Muscle of arm (tissue), 12 donors: ENCODE data around the gene KRTAP5-10. TPM values are rescaled to one million over a fixed set of nuclear protein-coding genes. Genes with fewer than 3 reads are reported as not detected.
A peak's percentile ranks its signal among the peaks of the same experiment; 100 is the strongest.
"Not testable (repeated sequence)": the region's sequence is repeated elsewhere in the genome, so short reads cannot be mapped to it uniquely, and the experiment has no call there.

Experiments used
- DNase-seq: peaks from one replicate; pipeline ENCODE4 v3.0.0-alpha.2; 2013
- polyA plus RNA-seq, 12 donors: library from polyadenylated mRNA; unstranded; fragments of 120-200 nt; gene quantifications; one replicate each; pipeline ENCODE4 v1.2.1, GENCODE V29; 2013; ENCODE audit not compliant: insufficient read length in 12 of 12

Gene KRTAP5-10
- polyA plus RNA-seq, 12 donors, result not detected

DNA sequence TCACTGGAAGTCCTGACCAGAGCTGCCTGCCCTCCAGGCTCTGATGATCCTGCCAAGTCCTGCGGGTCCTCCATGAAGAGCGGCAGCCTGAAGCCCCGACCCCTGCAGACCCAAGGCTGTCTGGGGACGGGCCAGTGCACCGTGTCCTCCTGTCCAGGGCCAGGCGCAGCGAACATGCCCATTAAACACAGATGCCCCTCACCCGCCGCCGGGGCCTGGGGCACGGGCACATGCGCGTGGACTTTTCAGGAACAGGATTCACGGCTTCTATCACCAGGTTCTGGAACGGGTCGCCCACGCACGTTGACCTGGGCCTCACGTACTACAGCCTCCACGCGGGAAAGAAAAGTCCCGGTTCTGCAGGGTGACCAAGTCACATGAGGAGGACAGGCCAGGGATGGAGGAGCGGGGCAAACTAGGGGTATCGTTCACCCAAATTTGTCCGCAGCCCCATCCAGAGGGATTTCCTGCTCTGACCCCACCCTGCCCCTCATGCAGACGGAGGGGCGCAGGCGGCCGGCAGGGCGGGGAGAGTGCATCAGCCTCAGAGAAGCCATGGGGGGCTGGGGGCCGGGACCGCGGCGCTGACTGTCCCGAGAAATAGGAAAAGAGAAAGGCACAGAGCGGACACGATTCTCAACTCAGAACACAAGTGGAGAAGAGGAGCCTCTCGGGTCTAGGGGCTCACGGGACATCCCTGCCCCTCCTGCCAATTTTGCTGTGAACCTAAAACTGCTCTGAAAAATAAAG is 5.9 kb downstream of the KRTAP5-10 start:
- DNase-seq, result not testable (repeated sequence)

DNA sequence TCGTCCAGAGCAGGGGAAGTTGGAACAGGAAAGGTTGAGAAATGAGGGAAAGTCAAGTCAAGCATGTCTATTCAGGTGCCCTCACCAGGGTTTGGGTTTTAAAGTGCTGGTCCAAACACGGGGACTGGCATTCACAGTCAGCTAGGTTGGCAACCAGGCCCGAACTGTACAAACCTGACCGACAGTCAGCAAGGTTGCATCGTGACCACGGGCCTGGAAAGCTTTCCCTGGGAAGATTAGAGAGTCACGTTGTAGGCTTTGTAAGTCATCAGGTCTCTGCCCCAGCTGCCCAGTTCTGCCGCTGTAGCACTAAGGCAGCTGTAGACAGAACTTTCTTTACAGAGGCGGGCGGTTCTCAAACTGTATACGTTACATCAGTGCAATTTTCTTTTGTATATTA is 7.4 kb downstream of the KRTAP5-10 start:
- no peak for DNase-seq

DNA sequence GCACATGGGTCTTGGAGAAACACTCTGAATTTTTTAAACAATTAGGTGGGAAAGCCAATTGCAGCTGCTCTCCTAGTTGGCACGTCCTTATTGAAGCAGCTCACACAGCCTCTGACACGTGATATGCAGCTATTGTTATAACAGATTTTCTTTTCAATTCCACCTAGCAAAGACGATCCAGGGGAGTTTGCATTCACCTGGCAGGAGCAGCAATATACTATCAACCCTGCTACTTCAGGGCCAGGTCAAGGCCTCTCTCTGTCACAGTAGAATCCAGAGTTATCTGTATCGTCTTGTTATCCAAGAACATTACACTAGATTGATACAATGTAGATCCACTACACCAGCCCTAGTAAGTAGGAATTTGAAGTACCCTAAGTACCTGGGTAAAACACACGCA is 9.1 kb downstream of the KRTAP5-10 start:
- DNase-seq, result no peak

DNA sequence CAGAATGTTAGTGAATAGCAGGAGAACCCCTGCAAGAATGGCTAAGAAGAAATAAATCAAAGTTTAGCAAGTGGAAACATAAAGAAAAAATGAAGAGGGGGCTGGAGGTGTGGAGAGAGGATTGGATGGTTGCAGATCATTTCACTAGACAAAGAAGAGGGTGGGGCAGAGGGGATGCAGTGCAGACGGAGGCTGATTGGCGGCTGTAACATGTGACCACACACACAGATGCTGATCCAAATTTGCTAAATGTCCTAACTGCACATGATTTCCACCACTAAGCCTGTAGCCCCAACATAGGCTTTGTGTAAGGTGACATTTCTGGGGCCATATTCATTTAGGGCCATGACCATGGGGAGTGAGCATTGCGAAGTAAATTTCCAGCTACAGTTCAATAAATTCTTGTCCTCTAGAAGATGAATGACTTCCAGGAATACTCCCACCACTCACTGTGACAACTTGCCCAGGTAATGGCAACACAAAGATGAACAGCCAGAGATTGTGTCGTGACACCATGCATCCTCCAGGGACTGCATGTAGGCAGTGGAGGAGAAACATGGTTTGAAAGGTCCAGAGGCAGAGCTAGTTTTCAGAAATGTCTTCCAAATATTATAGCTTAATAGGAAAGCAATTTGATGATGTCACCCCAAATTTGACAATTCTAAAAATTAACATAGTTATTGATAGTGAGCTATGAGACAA is 10.5 kb downstream of the KRTAP5-10 start:
- no peak for DNase-seq

DNA sequence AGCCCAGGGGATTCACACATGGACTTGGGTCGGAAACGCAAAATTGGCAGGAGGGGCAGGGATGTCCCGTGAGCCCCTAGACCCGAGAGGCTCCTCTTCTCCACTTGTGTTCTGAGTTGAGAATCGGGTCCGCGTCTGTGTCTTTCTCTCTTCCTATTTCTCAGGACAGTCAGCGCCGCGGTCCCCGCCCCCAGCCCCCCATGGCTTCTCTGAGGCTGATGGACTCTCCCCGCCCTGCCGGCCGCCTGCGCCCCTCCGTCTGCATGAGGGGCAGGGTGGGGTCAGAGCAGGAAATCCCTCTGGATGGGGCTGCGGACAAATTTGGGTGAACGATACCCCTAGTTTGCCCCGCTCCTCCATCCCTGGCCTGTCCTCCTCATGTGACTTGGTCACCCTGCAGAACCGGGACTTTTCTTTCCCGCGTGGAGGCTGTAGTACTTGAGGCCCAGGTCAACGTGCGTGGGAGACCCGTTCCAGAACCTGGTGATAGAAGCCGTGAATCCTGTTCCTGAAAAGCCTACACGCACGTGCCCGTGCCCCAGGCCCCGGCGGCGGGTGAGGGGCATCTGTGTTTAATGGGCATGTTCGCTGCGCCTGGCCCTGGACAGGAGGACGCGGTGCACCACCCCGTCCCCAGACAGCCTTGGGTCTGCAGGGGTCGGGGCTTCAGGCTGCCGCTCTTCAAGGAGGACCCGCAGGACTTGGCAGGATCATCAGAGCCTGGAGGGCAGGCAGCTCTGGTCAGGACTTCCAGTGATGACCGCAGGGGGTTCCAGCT is 11.5 kb downstream of the KRTAP5-10 start:
- DNase-seq, result not testable (repeated sequence)

DNA sequence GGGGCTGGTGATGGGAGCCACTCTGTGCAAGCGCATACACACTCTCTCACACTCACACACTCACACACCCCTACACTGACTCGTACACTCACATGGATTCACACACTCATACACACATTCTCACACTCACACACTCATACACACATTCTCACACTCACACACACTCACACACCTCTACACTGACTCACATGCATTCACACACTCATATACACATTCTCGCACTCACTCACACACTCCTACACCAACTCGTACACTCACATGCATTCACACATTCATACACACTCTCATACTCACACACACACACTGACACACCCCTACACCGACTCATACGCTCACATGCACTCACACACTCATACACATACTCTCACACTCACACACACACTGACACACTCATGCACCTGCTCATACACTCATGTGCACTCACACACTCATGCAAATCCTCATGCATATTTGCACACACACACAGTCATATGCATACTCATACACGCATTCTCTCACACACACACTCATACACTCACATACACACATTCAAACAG is 12.2 kb downstream of the KRTAP5-10 start:
- no peak for DNase-seq

DNA sequence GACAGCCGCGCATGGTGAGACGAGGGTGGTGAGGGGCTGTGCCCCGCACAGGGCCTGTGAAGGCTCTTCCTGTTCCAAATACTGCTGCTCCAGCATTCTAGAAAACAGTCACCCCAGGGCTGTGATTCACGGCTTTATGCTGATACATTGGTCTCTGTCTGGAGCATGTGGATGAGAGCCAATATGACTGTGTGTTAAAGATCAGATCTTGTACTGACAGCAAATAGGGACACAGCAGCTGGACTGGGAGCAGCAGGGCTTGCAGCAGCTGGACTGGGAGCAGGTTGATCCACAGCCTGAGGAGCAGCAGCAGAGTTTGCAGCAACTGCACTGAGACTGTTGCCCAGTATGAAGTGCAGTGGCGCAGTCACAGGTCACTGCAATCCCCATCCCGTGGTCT is 14.2 kb downstream of the KRTAP5-10 start:
- not testable (repeated sequence) for DNase-seq

DNA sequence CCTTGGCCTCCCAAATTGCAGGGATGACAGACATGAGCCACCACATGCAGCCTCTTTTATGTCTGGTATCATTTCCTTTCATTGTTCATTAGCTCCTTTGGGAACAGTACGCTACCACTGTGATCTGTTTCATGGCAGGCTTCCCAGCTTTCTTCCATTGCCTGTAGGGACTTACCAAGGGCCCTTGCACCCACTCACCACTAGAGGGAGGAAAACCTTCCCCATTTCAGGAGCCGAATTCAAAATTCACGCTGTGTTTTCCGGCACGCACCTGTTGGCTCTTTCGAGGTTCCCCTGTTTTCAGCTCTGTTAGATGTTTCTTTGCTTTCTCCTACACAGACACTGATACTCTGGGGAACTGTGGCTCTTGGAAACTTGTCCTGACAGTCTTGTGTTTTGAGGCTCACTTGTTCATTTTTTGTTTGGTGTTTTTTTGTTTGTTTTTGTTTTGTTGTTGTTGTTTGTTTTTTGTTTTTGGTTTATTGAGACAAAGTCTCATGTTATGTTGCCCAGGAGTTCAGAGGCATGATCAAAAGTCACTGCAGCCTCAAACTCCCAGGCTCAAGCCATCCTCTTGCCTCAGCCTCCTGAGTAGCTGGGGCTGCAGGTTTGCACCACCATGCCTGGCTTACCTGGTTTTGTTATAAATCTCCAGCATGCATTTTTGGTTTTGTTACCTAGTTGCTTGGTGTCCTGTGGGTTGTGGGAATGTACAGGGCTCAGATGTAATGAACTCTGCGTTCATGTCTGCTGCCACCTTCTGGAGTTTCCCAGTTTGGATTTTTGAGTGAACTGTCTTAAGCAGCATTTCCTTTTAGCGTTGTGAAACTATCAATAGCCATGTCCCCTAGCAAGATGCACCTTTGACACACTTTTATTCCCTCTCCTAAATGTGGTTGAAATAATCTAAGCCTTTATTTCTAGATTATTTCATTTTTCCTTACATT is 15.0 kb downstream of the KRTAP5-10 start:
- DNase-seq, result peak; percentile 31

DNA sequence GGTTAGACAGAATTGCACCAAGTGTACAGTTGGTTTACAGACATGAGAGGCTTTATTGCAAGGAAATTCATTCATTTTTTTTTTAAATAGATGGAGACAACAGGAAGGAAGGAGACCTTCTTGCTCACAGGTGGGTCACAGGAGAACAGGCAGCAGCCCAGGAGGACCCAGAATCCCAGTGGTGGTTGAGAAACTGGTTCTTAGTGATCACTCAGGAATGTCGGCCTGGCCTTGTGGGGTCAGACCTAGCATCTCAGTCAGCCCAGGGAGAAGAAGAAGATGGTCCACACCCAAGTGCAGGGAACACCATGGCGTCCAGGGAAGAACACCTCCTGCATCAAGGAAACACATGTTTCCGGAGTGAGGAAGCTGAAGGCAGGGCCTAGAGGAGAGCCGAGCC is 16.5 kb downstream of the KRTAP5-10 start:
- DNase-seq, result no peak

DNA sequence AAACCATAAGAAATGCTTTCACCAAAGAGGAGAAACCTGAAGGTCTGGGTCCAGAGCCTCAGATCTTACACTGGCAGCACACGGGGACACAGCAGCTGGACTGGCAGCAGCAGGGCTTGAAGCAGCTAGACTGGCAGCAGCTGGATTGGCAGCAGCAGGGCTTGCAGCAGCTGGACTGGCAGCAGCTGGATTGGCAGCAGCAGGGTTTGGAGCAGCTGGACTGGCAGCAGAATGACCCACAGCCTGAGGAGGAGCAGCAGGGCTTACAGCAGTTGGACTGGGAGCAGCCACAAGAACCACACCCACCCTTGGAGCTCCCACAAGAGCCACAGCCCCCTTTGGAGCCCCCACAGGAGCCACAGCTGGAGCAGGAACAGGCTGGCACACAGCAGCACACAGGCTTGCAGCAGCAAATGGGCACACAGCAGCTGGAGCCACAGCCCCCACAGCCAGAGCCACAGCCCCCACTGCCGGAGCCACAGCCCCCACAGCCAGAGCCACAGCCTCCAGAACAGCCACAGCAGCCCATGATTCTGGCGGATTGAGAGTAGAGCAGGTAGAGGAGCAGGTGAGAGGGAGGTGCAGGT is 17.0 kb downstream of the KRTAP5-10 start, which contains the start of gene KRTAP5-11:
KRTAP5-11 (minus strand) TSS at position 567 of the 587 bp plus-strand sequence; CDS start at position 529, 38 bp downstream.
- DNase-seq, result no peak

DNA sequence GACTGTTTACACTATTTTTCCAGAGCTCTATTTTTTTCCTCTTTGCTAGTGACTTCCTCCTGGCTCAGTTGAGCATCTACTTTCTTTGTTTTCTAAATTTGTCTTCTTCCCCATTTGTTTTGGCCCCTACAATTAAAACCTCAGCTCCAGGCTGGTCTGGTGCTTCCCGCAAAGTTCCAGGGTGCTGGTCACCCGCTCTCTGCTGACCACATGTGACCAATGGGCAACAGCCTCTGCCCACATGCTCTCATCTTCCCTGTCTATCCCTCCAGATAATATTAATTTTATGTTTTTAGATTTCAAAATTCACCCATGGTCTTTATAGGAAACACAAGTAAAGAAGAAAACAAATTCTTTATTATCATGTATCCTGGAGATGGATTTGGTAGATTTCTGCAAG is 17.6 kb downstream of the KRTAP5-10 start:
- DNase-seq, result not testable (repeated sequence)

DNA sequence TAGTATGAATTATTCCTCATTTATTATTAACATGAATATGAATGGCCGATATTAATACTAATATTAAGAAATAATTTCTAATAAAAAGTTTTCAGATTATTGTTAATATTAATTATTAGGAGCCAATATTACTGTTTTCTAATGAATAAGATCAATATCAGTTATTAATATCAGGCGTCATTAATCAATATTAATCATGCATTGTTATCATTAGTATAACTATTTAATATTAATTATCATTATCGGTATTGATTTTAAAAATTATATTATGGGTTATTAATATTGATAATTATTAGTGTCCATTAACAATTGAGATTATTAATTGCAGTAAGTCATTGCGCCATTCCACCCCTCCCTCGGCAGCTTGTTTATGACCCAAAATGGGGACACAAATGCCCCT is 20.3 kb downstream of the KRTAP5-10 start:
- DNase-seq, result not testable (repeated sequence)

DNA sequence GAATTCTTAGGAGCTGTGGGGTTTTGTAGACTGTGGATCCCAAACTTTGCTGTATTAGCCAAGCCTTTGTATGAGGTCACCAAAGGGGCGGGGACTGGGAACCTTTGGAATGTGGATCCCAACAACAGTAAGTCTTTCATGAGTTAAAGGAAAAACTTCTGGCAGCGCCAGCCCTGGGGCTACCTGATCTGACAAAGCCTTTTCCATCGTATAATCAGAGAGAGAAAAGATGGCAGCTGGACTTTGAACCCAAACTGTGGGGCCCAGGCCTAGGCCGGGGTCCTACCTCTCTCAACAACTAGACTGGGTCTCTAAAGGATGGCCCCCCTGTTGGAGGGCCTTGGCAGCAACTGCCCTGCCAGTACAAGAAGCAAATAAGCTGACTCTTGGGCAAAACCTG is 23.0 kb downstream of the KRTAP5-10 start:
- not testable (repeated sequence) for DNase-seq

DNA sequence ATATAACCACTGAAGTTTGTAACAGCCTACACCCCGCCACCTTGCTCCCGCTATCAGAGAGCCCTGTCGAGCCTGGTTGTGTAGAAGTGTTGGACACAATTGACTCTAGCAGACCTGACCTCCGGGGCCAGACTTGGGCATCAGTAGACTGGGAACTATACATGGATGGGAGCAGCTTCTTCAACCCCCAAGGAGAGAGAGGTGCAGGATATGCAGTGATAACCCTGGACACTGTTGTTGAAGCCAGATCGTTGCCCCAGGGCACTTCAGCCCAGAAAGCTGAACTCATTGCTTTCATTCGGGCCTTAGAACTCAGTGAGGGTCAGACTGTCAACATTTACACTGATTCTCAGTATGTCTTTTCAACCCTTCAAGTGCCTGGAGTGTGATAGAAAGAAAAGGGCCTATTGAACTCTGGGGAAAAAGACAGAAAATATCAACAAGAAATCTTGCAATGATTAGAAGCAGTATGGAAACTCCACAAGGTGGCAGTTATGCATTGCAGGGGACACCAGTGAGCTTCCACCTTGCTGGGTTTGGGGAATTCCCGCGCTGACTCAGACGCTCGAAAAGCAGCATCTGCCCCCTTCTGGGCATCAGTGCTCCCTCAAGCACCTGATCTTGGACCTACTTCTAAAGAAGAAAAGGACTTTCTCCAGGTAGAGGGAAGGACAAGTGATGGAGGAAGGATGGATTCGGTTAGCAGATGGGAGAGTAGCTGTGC is 23.6 kb downstream of the KRTAP5-10 start:
- DNase-seq, result not testable (repeated sequence)

DNA sequence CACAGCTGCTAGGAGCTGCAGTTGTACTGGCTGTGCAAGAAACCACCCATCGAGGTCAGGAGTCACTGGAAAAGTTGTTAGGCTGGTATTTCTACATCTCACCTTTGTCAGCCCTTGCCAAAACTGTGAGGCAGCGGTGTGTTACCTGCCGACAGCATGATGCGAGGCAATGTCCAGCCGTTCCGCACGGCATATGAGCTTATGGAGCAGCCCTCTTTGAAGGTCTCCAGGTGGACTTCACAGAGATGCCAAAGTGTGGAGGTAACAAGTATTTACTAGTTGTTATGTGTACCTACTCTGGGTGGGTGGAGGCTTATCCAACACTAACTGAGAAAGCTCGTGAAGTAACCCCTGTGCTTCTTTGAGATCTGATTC is 24.2 kb downstream of the KRTAP5-10 start:
- DNase-seq, result not testable (repeated sequence)

DNA sequence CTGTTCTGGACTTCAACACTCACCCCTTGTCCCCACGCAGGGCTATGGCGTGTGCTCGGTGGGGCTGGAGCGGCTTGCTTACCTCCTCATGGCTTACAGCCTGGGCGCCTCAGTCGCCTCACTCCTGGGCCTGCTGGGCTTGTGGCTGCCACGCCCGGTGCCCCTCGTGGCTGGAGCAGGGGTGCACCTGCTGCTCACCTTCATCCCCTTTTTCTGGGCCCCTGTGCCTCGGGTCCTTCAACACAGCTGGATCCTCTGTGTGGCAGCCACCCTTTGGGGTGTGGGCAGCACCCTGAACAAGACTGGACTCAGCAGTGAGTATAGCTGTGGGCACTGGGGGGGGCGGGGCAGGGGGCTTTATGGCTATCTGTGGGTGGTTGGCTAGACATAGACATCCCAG is 37.9 kb downstream of the KRTAP5-10 start:
- DNase-seq, result not testable (repeated sequence)

DNA sequence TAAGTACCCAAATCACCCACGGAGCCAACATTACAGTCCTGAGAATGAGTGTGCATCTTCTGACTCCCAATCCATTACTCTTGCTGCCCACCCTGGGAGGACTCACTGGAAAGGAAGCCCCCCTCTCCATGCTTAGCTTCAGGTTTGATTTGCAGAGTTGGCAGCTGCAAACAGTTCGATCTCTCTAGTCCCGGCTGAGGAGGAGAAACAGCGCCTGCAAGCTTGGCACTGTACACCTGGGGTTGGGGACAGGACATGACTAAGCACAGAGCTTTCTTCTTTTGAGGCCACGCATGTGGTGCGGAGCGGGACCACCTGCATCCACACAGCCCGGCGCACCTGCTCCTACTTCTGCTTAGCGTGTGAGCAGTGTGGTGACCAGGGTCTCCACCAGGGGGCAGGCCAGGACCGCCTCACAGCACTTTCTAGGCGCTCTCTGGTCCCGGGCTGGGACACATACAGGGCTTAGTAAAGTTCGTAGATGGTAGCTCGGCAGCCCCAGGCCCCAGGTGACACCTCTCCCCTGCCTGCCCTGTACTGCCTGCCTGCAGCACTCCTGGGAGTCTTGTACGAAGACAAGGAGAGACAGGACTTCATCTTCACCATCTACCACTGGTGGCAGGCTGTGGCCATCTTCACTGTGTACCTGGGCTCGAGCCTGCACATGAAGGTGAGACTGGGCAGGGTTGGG is 39.6 kb downstream of the KRTAP5-10 start:
- not testable (repeated sequence) for DNase-seq

DNA sequence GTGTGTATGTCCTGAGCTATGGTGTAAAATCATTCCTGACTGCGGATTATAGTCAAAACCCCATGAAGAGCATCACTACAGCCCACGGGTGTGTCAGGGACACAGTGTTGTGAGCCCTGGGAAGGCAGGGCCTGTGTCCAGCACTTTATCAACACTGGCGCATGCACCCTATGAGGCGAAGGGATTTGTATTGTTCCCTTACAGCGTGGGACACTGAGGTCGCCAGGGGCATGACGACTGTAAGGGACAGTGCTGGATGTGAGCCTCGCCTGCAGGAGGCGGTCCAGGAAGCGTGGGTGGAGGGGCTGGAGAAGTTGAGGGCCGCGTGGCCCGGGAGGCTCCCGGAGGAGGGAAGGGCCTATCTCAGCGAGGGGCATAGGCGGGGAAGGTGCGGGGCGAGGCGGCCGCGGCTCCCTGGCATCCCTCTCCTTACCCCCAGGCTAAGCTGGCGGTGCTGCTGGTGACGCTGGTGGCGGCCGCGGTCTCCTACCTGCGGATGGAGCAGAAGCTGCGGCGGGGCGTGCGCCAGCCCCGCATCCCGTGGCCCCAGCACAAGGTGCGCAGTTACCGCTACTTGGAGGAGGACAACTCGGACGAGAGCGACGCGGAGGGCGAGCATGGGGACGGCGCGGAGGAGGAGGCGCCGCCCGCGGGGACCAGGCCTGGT is 41.6 kb downstream of the KRTAP5-10 start:
- DNase-seq, result not testable (repeated sequence)
